ENCODE data around the gene PJA2.

- TF ChIP-seq CTCF (conservative IDR thresholded peaks at IDR 0.05) (no peak), ZFX (IDR thresholded peaks at IDR 0.05) (no peak)
These were observed 96.6 kb downstream of the PJA2 start for GRCh38 chr5:109313127-109313526.

Data from C4-2B (cell line).